ENCODE results near the gene DNAJC3.

The DNAJC3 gene, protein sequence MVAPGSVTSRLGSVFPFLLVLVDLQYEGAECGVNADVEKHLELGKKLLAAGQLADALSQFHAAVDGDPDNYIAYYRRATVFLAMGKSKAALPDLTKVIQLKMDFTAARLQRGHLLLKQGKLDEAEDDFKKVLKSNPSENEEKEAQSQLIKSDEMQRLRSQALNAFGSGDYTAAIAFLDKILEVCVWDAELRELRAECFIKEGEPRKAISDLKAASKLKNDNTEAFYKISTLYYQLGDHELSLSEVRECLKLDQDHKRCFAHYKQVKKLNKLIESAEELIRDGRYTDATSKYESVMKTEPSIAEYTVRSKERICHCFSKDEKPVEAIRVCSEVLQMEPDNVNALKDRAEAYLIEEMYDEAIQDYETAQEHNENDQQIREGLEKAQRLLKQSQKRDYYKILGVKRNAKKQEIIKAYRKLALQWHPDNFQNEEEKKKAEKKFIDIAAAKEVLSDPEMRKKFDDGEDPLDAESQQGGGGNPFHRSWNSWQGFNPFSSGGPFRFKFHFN

DNA sequence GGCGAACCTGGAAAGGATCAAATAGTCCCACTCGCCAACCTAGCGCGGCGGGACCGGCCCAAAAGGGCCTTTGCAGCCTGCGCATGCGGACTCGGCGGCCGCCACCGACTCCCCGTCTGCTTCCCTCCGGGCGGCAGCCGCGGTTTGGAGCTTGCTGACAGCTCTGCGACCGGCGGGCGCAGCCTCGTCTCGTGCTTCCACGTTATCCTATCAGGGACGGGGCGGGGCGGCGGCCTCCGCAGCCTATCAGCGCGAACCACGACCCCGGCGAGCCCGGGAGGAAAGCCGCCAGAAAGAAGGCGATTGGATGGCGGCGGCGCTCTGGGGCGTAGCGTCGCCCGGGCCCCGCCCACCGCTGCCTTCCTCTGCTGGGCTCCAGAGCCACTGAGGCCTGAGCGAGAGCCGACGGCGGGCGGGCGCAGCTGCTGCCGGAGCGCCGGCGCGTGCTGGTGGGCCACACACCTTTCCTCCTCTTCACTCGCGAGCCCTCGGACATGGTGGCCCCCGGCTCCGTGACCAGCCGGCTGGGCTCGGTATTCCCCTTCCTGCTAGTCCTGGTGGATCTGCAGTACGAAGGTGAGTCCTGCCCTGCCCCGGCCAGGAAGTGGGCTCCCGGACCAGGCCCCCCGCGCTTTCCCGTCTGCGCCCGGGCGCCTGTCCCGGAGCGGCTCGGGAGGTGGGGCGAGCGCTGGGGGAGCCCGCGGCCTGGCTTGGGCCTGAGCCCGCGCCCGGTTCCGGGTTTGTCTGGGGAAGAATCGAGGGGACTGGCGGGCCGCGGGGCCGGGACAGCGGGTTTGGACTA is at the start of gene DNAJC3:
TSS of gene DNAJC3 (plus strand) at position 378 of the 802 bp plus-strand sequence. CDS start at position 495, 117 bp downstream.
- WGBS (ENCODE audit: insufficient coverage, insufficient read length), result no CpG with 5 or more reads among the region's 90 CpGs
- H3K4me3 ChIP-seq (ENCODE audit: low read length), result peak within 1 kb of the TSS; percentile 89
- no peaks in the 10 kb centered on the region for H3K9me3 ChIP-seq (ENCODE audit: control insufficient read depth, insufficient read depth, low read length)
- no peaks in the 10 kb centered on the region for H3K4me1 ChIP-seq (ENCODE audit: control insufficient read depth, insufficient read depth, low read length)
- no peaks in the 10 kb centered on the region for H3K27me3 ChIP-seq (ENCODE audit: control insufficient read depth, insufficient read depth, low read length)
- DNase-seq (ENCODE audit: low read depth, low spot score), result peak; percentile 86
- H3K27ac ChIP-seq (ENCODE audit: low read length), result no peak within 1 kb of the TSS
- no peaks in the 10 kb centered on the region for H3K36me3 ChIP-seq (ENCODE audit: control insufficient read depth, insufficient read depth, low read length)

DNA sequence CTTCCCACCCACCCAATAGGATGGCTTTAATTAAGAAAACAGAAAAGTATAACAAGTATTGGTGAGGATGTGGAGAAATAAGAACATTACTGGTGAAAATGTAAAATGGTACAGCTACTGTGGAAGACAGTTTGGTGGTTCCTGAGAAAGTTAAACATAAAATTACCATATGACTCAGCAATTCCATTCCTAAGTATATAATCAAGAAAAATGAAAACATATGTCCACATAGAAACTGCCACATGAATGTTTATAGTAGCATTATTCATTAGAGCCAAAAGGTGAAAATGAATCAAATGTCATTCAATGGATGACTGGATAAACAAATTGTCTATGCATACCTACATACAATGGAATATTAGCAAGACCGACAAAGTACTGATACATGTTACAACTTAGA is 49.3 kb upstream of the DNAJC3 start:
- Histone ChIP-seq H3K4me3 (ENCODE audit: low read length) (no peak overlapping the region), H3K27ac (ENCODE audit: low read length) (no peak overlapping the region), H3K27me3 (ENCODE audit: control insufficient read depth, insufficient read depth, low read length) (no peaks in the 10 kb centered on the region), H3K9me3 (ENCODE audit: control insufficient read depth, insufficient read depth, low read length) (no peaks in the 10 kb centered on the region), H3K36me3 (ENCODE audit: control insufficient read depth, insufficient read depth, low read length) (peaks cover 8% of the 10 kb centered on the region; the same call in 1 of the 2 replicates), H3K4me1 (ENCODE audit: control insufficient read depth, insufficient read depth, low read length) (0 out of 2 replicates have a peak, but pooled peaks cover 1% of the 10 kb centered on the region)
- no peak for DNase-seq (ENCODE audit: low read depth, low spot score)
- no CpG with 5 or more reads among the region's 1 CpG for WGBS (ENCODE audit: insufficient coverage, insufficient read length)

DNA sequence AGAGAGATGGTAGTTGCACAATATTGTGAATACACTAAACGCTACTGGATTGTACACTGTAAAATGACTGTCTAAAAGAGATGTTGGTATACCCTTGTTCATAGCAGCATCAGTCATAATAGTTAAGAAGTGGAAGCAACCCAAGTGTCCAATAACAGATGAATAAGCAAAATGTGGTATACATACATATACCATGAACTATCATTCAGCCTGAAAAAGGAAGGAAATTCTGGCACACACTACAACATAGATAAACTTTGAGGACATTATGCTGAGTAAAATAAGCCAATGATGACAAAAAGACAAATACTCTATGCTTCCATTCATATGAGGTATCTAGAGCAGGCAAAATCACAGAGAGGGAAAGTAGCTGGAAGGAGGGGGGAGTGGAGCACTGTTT is 48.5 kb upstream of the DNAJC3 start:
- H3K36me3 ChIP-seq (ENCODE audit: control insufficient read depth, insufficient read depth, low read length), result peaks cover 5% of the 10 kb centered on the region; the same call in 1 of the 2 replicates
- H3K9me3 ChIP-seq (ENCODE audit: control insufficient read depth, insufficient read depth, low read length), result no peaks in the 10 kb centered on the region
- H3K27me3 ChIP-seq (ENCODE audit: control insufficient read depth, insufficient read depth, low read length), result no peaks in the 10 kb centered on the region
- WGBS (ENCODE audit: insufficient coverage, insufficient read length), result no CpG with 5 or more reads among the region's 1 CpG
- H3K27ac ChIP-seq (ENCODE audit: low read length), result no peak overlapping the region
- 0 out of 2 replicates have a peak, but pooled peaks cover 1% of the 10 kb centered on the region for H3K4me1 ChIP-seq (ENCODE audit: control insufficient read depth, insufficient read depth, low read length)
- no peak overlapping the region for H3K4me3 ChIP-seq (ENCODE audit: low read length)
- DNase-seq (ENCODE audit: low read depth, low spot score), result no peak

DNA sequence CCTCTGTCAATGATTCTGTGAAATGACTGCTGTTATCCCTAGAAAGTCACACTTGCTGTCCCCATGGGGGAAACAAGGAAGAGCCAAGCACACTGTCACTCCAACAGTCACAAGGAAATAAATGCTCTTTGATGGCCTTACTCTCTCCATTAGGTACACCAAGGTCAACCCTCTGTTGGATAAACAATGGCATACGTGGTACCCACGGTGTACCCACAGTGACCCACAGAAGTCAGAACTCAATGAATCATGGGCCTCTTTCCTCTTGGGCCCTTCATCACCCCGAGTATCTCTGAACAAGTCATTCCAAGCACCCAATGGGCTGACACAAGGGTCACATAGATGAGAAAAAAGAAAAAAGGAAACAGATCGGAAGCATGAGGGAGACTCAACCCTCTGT is 47.9 kb upstream of the DNAJC3 start:
- no peak for DNase-seq (ENCODE audit: low read depth, low spot score)
- Histone ChIP-seq H3K4me3 (ENCODE audit: low read length) (no peak overlapping the region), H3K9me3 (ENCODE audit: control insufficient read depth, insufficient read depth, low read length) (no peaks in the 10 kb centered on the region), H3K27ac (ENCODE audit: low read length) (no peak overlapping the region), H3K27me3 (ENCODE audit: control insufficient read depth, insufficient read depth, low read length) (no peaks in the 10 kb centered on the region), H3K4me1 (ENCODE audit: control insufficient read depth, insufficient read depth, low read length) (0 out of 2 replicates have a peak, but pooled peaks cover 1% of the 10 kb centered on the region), H3K36me3 (ENCODE audit: control insufficient read depth, insufficient read depth, low read length) (peaks cover 7% of the 10 kb centered on the region; the same call in 1 of the 2 replicates)
- WGBS (ENCODE audit: insufficient coverage, insufficient read length), result no CpG with 5 or more reads among the region's 4 CpGs

DNA sequence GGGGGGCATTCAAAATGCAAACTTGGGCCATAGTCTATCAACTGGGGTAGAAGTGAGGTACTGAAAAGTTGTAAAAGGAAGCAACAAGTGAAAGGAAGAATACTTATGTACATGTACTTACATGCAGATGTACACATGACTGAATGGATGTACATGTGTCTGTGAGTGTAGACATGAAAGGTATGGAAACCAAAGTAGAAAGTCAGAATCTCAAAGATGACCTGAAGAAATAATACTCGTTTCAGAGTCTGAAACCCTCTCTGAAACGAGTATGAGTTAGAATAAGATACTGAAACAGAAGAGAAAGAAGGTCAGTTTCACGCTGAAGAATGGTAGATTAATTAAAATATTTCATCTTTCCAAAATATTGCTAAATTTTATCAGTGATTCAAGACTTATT is 46.3 kb upstream of the DNAJC3 start:
- H3K9me3 ChIP-seq (ENCODE audit: control insufficient read depth, insufficient read depth, low read length), result no peaks in the 10 kb centered on the region
- H3K4me1 ChIP-seq (ENCODE audit: control insufficient read depth, insufficient read depth, low read length), result no peaks in the 10 kb centered on the region
- H3K4me3 ChIP-seq (ENCODE audit: low read length), result no peak overlapping the region
- no peaks in the 10 kb centered on the region for H3K27me3 ChIP-seq (ENCODE audit: control insufficient read depth, insufficient read depth, low read length)
- H3K36me3 ChIP-seq (ENCODE audit: control insufficient read depth, insufficient read depth, low read length), result peaks cover 7% of the 10 kb centered on the region; the same call in 1 of the 2 replicates
- WGBS (ENCODE audit: insufficient coverage, insufficient read length), result no CpG with 5 or more reads among the region's 3 CpGs
- H3K27ac ChIP-seq (ENCODE audit: low read length), result no peak overlapping the region
- DNase-seq (ENCODE audit: low read depth, low spot score), result no peak

DNA sequence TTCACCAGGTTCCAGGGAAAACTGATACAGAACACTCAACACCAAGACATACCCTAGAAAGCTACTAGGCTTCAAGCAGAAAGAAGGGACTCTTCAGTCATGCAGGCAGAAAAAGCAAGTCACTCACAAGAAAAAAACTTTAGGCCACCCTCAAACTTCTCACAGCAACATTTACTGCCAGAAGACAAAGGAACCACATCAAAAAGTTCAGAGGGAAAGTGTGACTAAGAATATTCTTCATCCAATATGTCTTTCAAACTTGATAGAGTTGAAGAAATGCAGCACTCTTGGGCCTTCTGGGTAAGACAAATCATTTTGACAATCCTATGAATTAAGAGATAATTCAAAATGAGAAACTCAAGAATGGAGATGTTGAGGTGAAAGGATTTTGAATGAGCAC is 40.1 kb upstream of the DNAJC3 start:
- no peak overlapping the region for H3K27ac ChIP-seq (ENCODE audit: low read length)
- no peaks in the 10 kb centered on the region; the same call in 1 of the 2 replicates for H3K4me1 ChIP-seq (ENCODE audit: control insufficient read depth, insufficient read depth, low read length)
- no peaks in the 10 kb centered on the region for H3K9me3 ChIP-seq (ENCODE audit: control insufficient read depth, insufficient read depth, low read length)
- no peak for DNase-seq (ENCODE audit: low read depth, low spot score)
- H3K36me3 ChIP-seq (ENCODE audit: control insufficient read depth, insufficient read depth, low read length), result peaks cover 5% of the 10 kb centered on the region; the same call in 1 of the 2 replicates
- no peak overlapping the region for H3K4me3 ChIP-seq (ENCODE audit: low read length)
- H3K27me3 ChIP-seq (ENCODE audit: control insufficient read depth, insufficient read depth, low read length), result no peaks in the 10 kb centered on the region

DNA sequence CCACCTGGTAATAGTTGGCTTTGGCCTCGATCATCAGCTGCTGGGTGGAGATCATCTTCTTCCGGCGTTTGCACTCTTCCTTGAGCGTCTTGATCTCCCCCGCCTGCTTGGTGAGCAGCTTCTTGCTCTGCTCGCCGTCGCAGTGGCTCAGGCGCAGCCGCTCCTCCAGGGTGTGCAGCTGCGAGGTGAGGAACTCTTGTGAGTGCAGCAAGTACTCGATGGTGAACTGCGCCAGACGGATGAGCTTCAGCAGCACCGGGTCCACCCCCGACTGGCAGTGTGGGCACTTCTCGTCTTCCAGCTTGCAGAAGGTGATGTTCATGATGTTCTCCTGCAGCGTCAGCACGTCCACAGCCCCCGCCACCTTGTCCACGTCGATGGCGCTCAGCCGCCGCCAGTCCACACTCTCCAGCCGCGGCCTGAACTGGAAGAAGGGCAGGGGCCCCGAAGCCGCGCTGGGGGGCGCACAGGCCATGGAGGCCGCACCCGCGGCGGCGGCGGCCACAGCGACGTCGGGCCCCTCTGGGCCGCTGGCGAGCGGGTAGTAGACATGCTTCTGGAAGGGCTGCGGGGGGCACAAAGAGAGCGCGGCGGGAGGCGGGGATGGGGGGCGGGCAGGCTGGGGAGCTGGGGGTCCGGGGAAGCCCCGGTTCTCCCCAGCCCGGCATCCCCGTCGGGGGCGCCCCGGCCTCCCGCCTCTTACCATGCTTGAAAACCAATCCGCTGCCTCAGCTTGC is 35.5 kb upstream of the DNAJC3 start:
- no CpG with 5 or more reads among the region's 58 CpGs for WGBS (ENCODE audit: insufficient coverage, insufficient read length)
- Histone ChIP-seq H3K27ac (ENCODE audit: low read length) (no peak overlapping the region), H3K27me3 (ENCODE audit: control insufficient read depth, insufficient read depth, low read length) (no peaks in the 10 kb centered on the region; the same call in 1 of the 2 replicates), H3K4me3 (ENCODE audit: low read length) (peak overlapping the region; percentile 31; the same call in 1 of the 2 replicates), H3K36me3 (ENCODE audit: control insufficient read depth, insufficient read depth, low read length) (no peaks in the 10 kb centered on the region), H3K9me3 (ENCODE audit: control insufficient read depth, insufficient read depth, low read length) (no peaks in the 10 kb centered on the region), H3K4me1 (ENCODE audit: control insufficient read depth, insufficient read depth, low read length) (no peaks in the 10 kb centered on the region; the same call in 1 of the 2 replicates)
- no peak for DNase-seq (ENCODE audit: low read depth, low spot score)

DNA sequence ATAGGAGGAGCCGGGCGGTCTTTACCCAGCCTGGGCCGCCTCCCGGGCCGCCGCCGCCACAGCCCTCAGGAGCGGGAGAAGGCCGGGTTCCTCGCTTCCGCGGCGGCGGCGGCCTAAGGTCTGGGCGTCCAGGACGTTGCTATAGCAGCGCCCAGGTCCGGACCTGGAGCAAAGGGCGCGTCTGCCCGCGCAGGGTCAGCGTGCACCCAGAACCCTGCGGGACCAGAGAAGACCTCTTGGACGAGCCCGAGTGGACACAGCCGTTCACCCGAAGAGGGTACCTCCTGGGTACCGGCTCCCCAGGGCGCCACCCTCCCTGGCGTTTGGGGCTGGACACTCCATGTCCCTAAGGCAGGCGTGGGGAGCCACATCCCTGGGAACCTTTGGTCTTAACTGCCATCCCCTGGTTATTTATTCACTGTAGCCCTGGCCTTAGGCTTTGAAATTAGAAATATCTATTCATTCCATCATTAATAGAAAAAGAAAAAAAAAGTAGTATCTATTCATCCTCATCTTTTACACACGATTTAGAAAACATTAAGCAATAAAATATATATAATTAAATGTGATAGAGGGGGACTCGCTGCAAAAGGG is 34.8 kb upstream of the DNAJC3 start:
- WGBS (ENCODE audit: insufficient coverage, insufficient read length), result no CpG with 5 or more reads among the region's 35 CpGs
- no peaks in the 10 kb centered on the region for H3K36me3 ChIP-seq (ENCODE audit: control insufficient read depth, insufficient read depth, low read length)
- H3K4me3 ChIP-seq (ENCODE audit: low read length), result peak overlapping the region; percentile 9; the same call in 1 of the 2 replicates

DNA sequence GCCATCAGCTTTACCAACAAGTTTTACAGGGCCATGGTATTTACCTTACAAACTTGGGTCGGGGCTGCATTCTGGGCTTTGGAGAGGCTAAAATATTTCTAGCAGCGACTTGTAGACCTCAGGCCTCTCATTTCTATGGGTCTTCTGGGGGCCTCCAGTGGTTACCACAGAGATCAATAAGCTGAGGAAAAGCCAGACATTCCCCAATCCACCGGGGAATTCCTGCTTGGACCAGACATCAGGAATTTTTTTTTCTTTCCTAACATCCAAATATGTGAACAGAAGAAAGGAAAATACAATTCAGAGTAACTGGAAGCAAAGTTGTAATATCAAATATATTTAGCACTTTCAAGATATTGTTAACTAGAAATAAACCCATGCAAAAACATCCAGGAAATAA is 33.9 kb upstream of the DNAJC3 start:
- Histone ChIP-seq H3K27me3 (ENCODE audit: control insufficient read depth, insufficient read depth, low read length) (no peaks in the 10 kb centered on the region; the same call in 1 of the 2 replicates), H3K4me3 (ENCODE audit: low read length) (no peak overlapping the region; the same call in 1 of the 2 replicates), H3K9me3 (ENCODE audit: control insufficient read depth, insufficient read depth, low read length) (no peaks in the 10 kb centered on the region), H3K36me3 (ENCODE audit: control insufficient read depth, insufficient read depth, low read length) (no peaks in the 10 kb centered on the region), H3K4me1 (ENCODE audit: control insufficient read depth, insufficient read depth, low read length) (no peaks in the 10 kb centered on the region; the same call in 1 of the 2 replicates), H3K27ac (ENCODE audit: low read length) (no peak overlapping the region)
- WGBS (ENCODE audit: insufficient coverage, insufficient read length), result no CpG with 5 or more reads among the region's 3 CpGs
- no peak for DNase-seq (ENCODE audit: low read depth, low spot score)

More for the DNA sequence above, 34.8 kb upstream of the DNAJC3 start:
- Histone ChIP-seq H3K27ac (ENCODE audit: low read length) (no peak overlapping the region), H3K9me3 (ENCODE audit: control insufficient read depth, insufficient read depth, low read length) (no peaks in the 10 kb centered on the region), H3K4me1 (ENCODE audit: control insufficient read depth, insufficient read depth, low read length) (no peaks in the 10 kb centered on the region; the same call in 1 of the 2 replicates), H3K27me3 (ENCODE audit: control insufficient read depth, insufficient read depth, low read length) (no peaks in the 10 kb centered on the region; the same call in 1 of the 2 replicates)
- no peak for DNase-seq (ENCODE audit: low read depth, low spot score)

Data from iPS DF 6.9 (cell line).